Esophagus muscularis mucosa (tissue), 3 donors: ENCODE data around the gene TMX2.

ENCODE experiments used
- CTCF ChIP-seq, 3 experiments: fragments of 200-600 bp in 2 of 3; fragments of 450-650 bp in 1 of 3; sonication (generic) in 2 of 3; IDR thresholded peaks; one replicate each; pipeline ENCODE4 v1.5.1; 2017 to 2019; ENCODE audit warnings: antibody characterized with exemption in 3 of 3, mild to moderate bottlenecking in 2 of 3, moderate library complexity in 1 of 3
- EP300 ChIP-seq: sonication (generic); formaldehyde crosslinking; IDR thresholded peaks from one replicate; pipeline ENCODE4 v1.6.1; 2017; ENCODE audit warnings: antibody characterized with exemption

- TF ChIP-seq CTCF (IDR thresholded peaks at IDR 0.05) = no peak
- no peak for TF ChIP-seq EP300
These were observed 52.6 kb downstream of the TMX2 start for GRCh38 chr11:57764972-57765371.
